ENCODE measurements around the gene CTNNB1. TPM values are rescaled to one million over a fixed set of nuclear protein-coding genes. Genes with fewer than 3 reads are reported as not detected.
A peak's percentile ranks its signal among the peaks of the same experiment; 100 is the strongest.

The CTNNB1 gene
- total RNA-seq, 4 donors from 2014 or later: 340 to 406 (median 367) TPM

DNA sequence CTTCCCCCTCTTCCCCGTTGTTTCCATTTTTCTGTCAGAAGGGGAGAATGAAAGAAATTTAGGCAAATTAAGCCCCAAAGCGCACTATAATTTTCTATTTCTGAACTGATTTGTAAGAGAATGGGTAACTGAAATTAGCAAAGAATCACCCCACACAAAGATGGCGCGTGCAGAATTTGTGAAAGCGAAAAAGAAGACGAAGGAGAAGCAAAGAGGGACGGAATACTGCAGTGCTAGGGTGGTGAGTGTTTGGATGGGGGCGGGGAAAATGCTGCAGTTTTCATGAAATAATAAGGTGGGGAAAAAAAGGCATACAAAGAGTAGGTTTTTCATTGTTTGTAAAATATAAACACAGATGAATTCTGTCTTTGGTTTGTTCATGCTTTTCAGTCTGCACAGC lies 4.6 kb upstream of the CTNNB1 start:
- TF ChIP-seq POLR2AphosphoS5 (IDR thresholded peaks at IDR 0.05) (no peak), EP300 (IDR thresholded peaks at IDR 0.05) (no peak), POLR2A (IDR thresholded peaks at IDR 0.05; ENCODE audit: low read depth) (no peak)
- TF ChIP-seq, protein P1, sequence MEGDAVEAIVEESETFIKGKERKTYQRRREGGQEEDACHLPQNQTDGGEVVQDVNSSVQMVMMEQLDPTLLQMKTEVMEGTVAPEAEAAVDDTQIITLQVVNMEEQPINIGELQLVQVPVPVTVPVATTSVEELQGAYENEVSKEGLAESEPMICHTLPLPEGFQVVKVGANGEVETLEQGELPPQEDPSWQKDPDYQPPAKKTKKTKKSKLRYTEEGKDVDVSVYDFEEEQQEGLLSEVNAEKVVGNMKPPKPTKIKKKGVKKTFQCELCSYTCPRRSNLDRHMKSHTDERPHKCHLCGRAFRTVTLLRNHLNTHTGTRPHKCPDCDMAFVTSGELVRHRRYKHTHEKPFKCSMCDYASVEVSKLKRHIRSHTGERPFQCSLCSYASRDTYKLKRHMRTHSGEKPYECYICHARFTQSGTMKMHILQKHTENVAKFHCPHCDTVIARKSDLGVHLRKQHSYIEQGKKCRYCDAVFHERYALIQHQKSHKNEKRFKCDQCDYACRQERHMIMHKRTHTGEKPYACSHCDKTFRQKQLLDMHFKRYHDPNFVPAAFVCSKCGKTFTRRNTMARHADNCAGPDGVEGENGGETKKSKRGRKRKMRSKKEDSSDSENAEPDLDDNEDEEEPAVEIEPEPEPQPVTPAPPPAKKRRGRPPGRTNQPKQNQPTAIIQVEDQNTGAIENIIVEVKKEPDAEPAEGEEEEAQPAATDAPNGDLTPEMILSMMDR (IDR thresholded peaks at IDR 0.05): no peak
- Histone ChIP-seq H3K4me3 (no peak overlapping the region), H3K9me3 (no peaks in the 10 kb centered on the region), H3K27me3 (no peaks in the 10 kb centered on the region), H3K36me3 (no peaks in the 10 kb centered on the region), H3K27ac (replicated peaks in 1 of 4) (no peak overlapping the region), H3K4me1 (peaks cover 0 to 8% (median 5%) of the 10 kb centered on the region in 4 donors)
- DNase-seq (ENCODE audit: extremely low spot score): no peak
- intact Hi-C loops (cut with DNase I): loop anchor here (10.0 kb wide), 1 partner anchor 880 kb away; no protein-coding TSS in a partner anchor
- 96% methylated on average over 8 of the region's 8 CpGs for WGBS

DNA sequence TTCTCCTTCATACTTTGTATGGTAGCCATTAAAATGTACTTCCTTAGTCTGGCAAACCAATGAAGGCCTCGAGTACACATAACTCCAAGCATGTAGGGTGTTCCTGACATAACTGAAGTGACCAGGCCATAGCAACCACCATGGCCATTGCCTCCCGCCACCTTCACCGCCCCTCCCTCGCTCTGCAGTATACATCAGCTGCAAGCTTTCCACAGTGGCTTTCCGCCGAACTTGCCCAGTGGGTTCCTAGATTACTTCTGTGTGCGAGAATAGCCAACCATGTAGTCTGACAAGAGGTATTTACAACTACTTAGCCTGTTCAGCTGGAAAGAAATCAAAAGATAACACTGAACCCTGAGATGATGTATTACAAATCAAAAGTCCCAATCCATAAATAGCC lies 3.4 kb upstream of the CTNNB1 start:
- no peak for DNase-seq (ENCODE audit: extremely low spot score)
- Histone ChIP-seq H3K27me3 (no peaks in the 10 kb centered on the region), H3K36me3 (no peaks in the 10 kb centered on the region), H3K9me3 (no peaks in the 10 kb centered on the region), H3K27ac (replicated peaks in 1 of 4) (no peak overlapping the region), H3K4me1 (peaks cover 0 to 12% (median 5%) of the 10 kb centered on the region in 4 donors), H3K4me3 (no peak overlapping the region)
- intact Hi-C loops (cut with DNase I): loop anchor here (10.0 kb wide), 1 partner anchor 881 kb away; no protein-coding TSS in a partner anchor
- 97% methylated on average over 7 of the region's 7 CpGs for WGBS
- TF ChIP-seq POLR2AphosphoS5 (IDR thresholded peaks at IDR 0.05) (no peak), EP300 (IDR thresholded peaks at IDR 0.05) (no peak), POLR2A (IDR thresholded peaks at IDR 0.05; ENCODE audit: low read depth) (no peak)
- TF ChIP-seq, protein P1 (IDR thresholded peaks at IDR 0.05): no peak

DNA sequence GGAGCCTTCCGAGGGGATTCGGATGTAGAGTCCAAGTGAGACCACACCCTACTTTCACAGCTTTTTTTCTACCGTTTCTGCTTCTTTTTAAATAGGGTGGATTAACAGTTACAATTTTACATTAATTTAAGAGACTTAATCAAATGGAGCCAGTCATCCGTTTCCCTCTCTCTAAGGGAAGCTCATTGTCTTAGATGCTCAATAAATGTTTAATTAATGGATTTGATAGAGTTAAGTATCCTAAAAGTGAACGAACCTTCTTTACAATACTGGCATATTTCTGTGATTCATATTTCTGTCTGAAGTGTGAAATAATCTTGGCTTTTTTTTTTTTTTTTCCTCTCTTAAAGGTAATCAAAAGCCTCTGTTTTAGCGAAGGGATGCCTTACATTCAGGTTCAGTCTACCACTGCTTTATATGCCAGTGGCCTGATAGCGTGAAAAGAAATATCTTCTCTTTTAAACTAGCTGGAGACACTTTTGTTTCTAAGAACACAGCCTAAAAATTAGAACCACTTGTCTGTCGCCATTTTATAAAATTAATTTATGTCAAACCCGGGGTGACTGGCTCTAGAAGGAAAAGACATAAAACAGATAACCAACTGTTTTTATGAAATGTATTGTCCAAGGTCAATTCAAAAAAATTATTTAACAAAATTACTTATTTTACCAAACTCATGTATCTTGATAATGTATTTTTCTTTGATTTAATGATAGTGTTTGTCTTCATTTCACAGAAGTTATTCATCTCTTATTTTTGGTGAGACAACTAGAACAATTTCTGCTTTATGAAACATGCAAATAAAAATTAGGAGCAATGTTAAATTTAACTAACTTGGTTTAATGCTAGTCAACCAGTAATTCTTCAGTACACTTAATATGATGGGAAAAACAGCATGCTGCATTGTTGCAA lies 2.5 kb upstream of the CTNNB1 start:
- no peak for DNase-seq (ENCODE audit: extremely low spot score)
- Histone ChIP-seq H3K9me3 (no peaks in the 10 kb centered on the region), H3K4me3 (no peak overlapping the region), H3K27me3 (no peaks in the 10 kb centered on the region), H3K4me1 (peaks cover 3 to 20% (median 13%) of the 10 kb centered on the region in 4 donors), H3K36me3 (no peaks in the 10 kb centered on the region), H3K27ac (replicated peaks in 1 of 4) (no peak overlapping the region)
- intact Hi-C loops (cut with DNase I): loop anchor here (10.0 kb wide), 1 partner anchor 882 kb away; no protein-coding TSS in a partner anchor
- WGBS: 92% methylated on average over 9 of the region's 9 CpGs
- no peak for TF ChIP-seq POLR2A (IDR thresholded peaks at IDR 0.05; ENCODE audit: low read depth)
- TF ChIP-seq EP300 (IDR thresholded peaks at IDR 0.05): no peak
- TF ChIP-seq, protein P1 (IDR thresholded peaks at IDR 0.05): no peak
- TF ChIP-seq POLR2AphosphoS5 (IDR thresholded peaks at IDR 0.05): no peak

DNA sequence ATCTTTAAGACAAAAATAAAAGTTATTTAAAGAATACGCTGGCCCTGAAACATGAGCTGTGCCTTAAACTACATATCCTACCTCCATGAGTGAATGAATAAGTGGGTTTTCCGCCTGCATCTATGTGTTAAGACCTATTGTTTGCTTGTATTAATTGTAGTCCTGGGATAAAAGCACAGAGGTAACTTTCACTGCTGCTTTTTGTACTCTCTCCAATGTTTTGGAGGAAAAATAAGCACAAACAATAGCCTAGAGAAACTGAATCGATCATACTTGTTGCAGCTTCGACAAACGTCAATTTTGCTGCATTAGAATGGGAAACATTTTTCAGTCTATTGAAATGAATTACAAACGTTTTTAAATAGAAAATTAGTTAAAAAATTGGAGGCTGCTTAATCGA lies 1.3 kb upstream of the CTNNB1 start:
- intact Hi-C loops (cut with DNase I): loop anchor here (10.0 kb wide), 1 partner anchor 883 kb away; no protein-coding TSS in a partner anchor
- H3K36me3 ChIP-seq: no peaks in the 10 kb centered on the region
- H3K4me1 ChIP-seq: peaks cover 16 to 33% (median 25%) of the 10 kb centered on the region in 4 donors
- TF ChIP-seq POLR2A (IDR thresholded peaks at IDR 0.05; ENCODE audit: low read depth) (no peak), EP300 (IDR thresholded peaks at IDR 0.05) (no peak), POLR2AphosphoS5 (IDR thresholded peaks at IDR 0.05) (no peak)
- TF ChIP-seq, protein P1 (IDR thresholded peaks at IDR 0.05): no peak
- H3K27me3 ChIP-seq: no peaks in the 10 kb centered on the region
- no peaks in the 10 kb centered on the region for H3K9me3 ChIP-seq
- no peak for DNase-seq (ENCODE audit: extremely low spot score)
- H3K4me3 ChIP-seq: peak overlapping the region in 1 of 4 donors; percentile 91
- 82% methylated on average over 7 of the region's 7 CpGs for WGBS
- H3K27ac ChIP-seq (replicated peaks in 1 of 4): no peak overlapping the region

Data from esophagus muscularis mucosa (tissue), 4 donors.